IMR-90 (cell line): ENCODE results near the gene SLC23A2. TPM values are rescaled to one million over a fixed set of nuclear protein-coding genes. Genes with fewer than 3 reads are reported as not detected.

Experiments used
- ATAC-seq: fragments of 200-7000 bp; cut with Tn5 transposase; 2 replicates; pipeline ENCODE4 v1.9.1; 2020; ENCODE audit warnings: low read depth, mild to moderate bottlenecking, moderate library complexity
- BruUV-seq: library from RNA; stranded (reverse); fragments of 400-500 nt; replicated peaks from 2 replicates; lab custom pipeline; 2021; lab: Mats Ljungman, UMichigan
- CTCF ChIA-PET: fragments of 300-600 bp; formaldehyde crosslinking; extraction: SDS; loops from one replicate; lab custom pipeline; 2021; ENCODE audit warnings: antibody characterized with exemption; lab: Yijun Ruan, JAX
- POLR2A ChIA-PET: fragments of 300-600 bp; sonication (Branson Sonifier 250); formaldehyde crosslinking; loops from one replicate; lab custom pipeline; 2022; ENCODE audit warnings: antibody characterized with exemption; ENCODE audit not compliant: unreplicated experiment; lab: Charles Lee
- DNase-seq: peaks from one replicate; pipeline ENCODE4 v3.0.0; 2013
- H2AFZ ChIP-seq: replicated peaks from 2 replicates; pipeline ENCODE3; 2013; ENCODE audit warnings: low read length, mild to moderate bottlenecking; ENCODE audit not compliant: poor library complexity
- H2AK5ac ChIP-seq: 2 replicates; pipeline ENCODE4 v1.6.1; 2013; ENCODE audit warnings: low read depth, low read length, inconsistent platforms
- H2AK9ac ChIP-seq: replicated peaks from 2 replicates; pipeline ENCODE3; 2013; ENCODE audit warnings: mild to moderate bottlenecking, low read depth, low read length, moderate library complexity; ENCODE audit not compliant: poor library complexity
- H2BK120ac ChIP-seq: 2 replicates; pipeline ENCODE4 v1.6.1; 2013; ENCODE audit warnings: low read depth, low read length, inconsistent platforms
- H2BK15ac ChIP-seq: 3 replicates; pipeline ENCODE4 v1.6.1; 2013; ENCODE audit warnings: low read depth, low read length, inconsistent platforms
- H2BK20ac ChIP-seq: 2 replicates; pipeline ENCODE4 v1.6.1; 2013; ENCODE audit warnings: low read depth, mild to moderate bottlenecking, inconsistent platforms, low read length, moderate library complexity
- H2BK5ac ChIP-seq: 2 replicates; pipeline ENCODE4 v1.6.1; 2013; ENCODE audit warnings: mild to moderate bottlenecking, low read depth, low read length, inconsistent platforms; ENCODE audit not compliant: poor library complexity, severe bottlenecking
- H3K14ac ChIP-seq: replicated peaks from 2 replicates; pipeline ENCODE4 v1.6.1; 2013; ENCODE audit warnings: low read depth, low read length, inconsistent platforms
- H3K18ac ChIP-seq: 2 replicates; pipeline ENCODE4 v1.6.1; 2013; ENCODE audit warnings: low read depth, low read length, control low read depth
- H3K23ac ChIP-seq: 2 replicates; pipeline ENCODE4 v1.6.1; 2013; ENCODE audit warnings: low read depth, low read length, inconsistent platforms
- H3K27ac ChIP-seq: 2 replicates; pipeline ENCODE4 v1.5.1; 2013; ENCODE audit warnings: mild to moderate bottlenecking, control low read depth, low read length; ENCODE audit not compliant: insufficient read depth
- H3K27me3 ChIP-seq: 2 replicates; pipeline ENCODE4 v1.6.1; 2013; ENCODE audit warnings: low read length; ENCODE audit not compliant: control insufficient read depth, insufficient read depth
- H3K36me3 ChIP-seq: 2 replicates; pipeline ENCODE4 v1.6.1; 2013; ENCODE audit warnings: low read length, mixed read lengths; ENCODE audit not compliant: control insufficient read depth, insufficient read depth
- H3K4ac ChIP-seq: 2 replicates; pipeline ENCODE4 v1.6.1; 2013; ENCODE audit warnings: low read depth, low read length, inconsistent platforms
- H3K4me1 ChIP-seq: 2 replicates; pipeline ENCODE4 v1.6.1; 2013; ENCODE audit warnings: low read length, mixed read lengths; ENCODE audit not compliant: control insufficient read depth, insufficient read depth
- H3K4me2 ChIP-seq: 2 replicates; pipeline ENCODE4 v1.6.1; 2013; ENCODE audit warnings: low read depth, mild to moderate bottlenecking, control low read depth, low read length, moderate library complexity
- H3K4me3 ChIP-seq: 2 replicates; pipeline ENCODE4 v1.5.1; 2013; ENCODE audit warnings: low read depth, mild to moderate bottlenecking, control low read depth, low read length, moderate library complexity; ENCODE audit not compliant: insufficient read depth
- H3K56ac ChIP-seq: 2 replicates; pipeline ENCODE4 v1.6.1; 2013; ENCODE audit warnings: low read length, inconsistent platforms; ENCODE audit not compliant: insufficient read depth; ENCODE audit errors: extremely low read depth
- H3K79me1 ChIP-seq, 2 experiments: 2 replicates each; pipeline ENCODE4 v1.6.1; 2013; ENCODE audit warnings: low read length in 2 of 2, inconsistent platforms in 1 of 2, low read depth in 1 of 2
- H3K9ac ChIP-seq: 2 replicates; pipeline ENCODE4 v1.6.1; 2013; ENCODE audit warnings: low read depth, low read length, control low read depth
- H3K9me1 ChIP-seq: 2 replicates; pipeline ENCODE4 v1.6.1; 2013; ENCODE audit warnings: low read length, inconsistent platforms; ENCODE audit not compliant: insufficient read depth
- H3K9me3 ChIP-seq: 2 replicates; pipeline ENCODE4 v1.6.1; 2013; ENCODE audit warnings: low read length; ENCODE audit not compliant: control insufficient read depth, insufficient read depth
- H4K20me1 ChIP-seq: 2 replicates; pipeline ENCODE4 v1.6.1; 2013; ENCODE audit warnings: low read length, inconsistent platforms; ENCODE audit not compliant: insufficient read depth
- H4K5ac ChIP-seq: 2 replicates; pipeline ENCODE4 v1.6.1; 2013; ENCODE audit warnings: mild to moderate bottlenecking, low read depth, low read length, control low read depth
- H4K8ac ChIP-seq, 2 experiments: 2 replicates each; pipeline ENCODE4 v1.6.1; 2013; ENCODE audit warnings: low read depth in 2 of 2, low read length in 2 of 2, control low read depth in 1 of 2, inconsistent platforms in 1 of 2
- H4K91ac ChIP-seq: 2 replicates; pipeline ENCODE4 v1.6.1; 2013; ENCODE audit warnings: low read depth, low read length, inconsistent platforms; ENCODE audit not compliant: insufficient read depth
- ELK1 ChIP-seq: fragments of 150-350 bp; IDR thresholded peaks from 2 replicates; pipeline ENCODE4 v1.6.1; 2016; ENCODE audit warnings: low read depth, mild to moderate bottlenecking, low read length, moderate library complexity, borderline replicate concordance
- FOS ChIP-seq: fragments of 150-350 bp; IDR thresholded peaks from 2 replicates; pipeline ENCODE4 v1.6.1; 2016; ENCODE audit warnings: low read depth, low read length
- RCOR1 ChIP-seq: IDR thresholded peaks from 2 replicates; pipeline ENCODE4 v1.6.1; 2012; ENCODE audit warnings: mild to moderate bottlenecking, low read length, improper control_type of control experiment; ENCODE audit not compliant: insufficient replicate concordance
- RFX5 ChIP-seq: IDR thresholded peaks from 2 replicates; pipeline ENCODE4 v1.8.0; 2012; ENCODE audit warnings: low read depth, mild to moderate bottlenecking, low read length, moderate library complexity
- WGBS, 2 experiments: methylation state at CpG; one replicate each; pipeline versions ENCODE4 v1.1.5 to v1.1.7; 2013; ENCODE audit warnings: missing lambda C conversion rate in 2 of 2; ENCODE audit not compliant: insufficient read length in 1 of 2; ENCODE audit errors: extremely low coverage in 2 of 2; 5-methylcytosine and 5-hydroxymethylcytosine counted together
- dilution Hi-C: fragments of 300-500 bp; cut with HindIII; formaldehyde crosslinking; loops from one replicate; pipeline ENCODE4 v1.14.3; 2018; ENCODE audit warnings: low sequenced_read_pairs; ENCODE audit not compliant: unreplicated experiment
- in situ Hi-C: fragments of 300-500 bp; cut with MboI; formaldehyde crosslinking; loops from 3 replicates; pipeline ENCODE4 v1.14.3; 2019; ENCODE audit warnings: low sequenced_read_pairs, inconsistent platforms, mixed read lengths
- intact Hi-C: fragments of 100-400 bp; cut with micrococcal nuclease; formaldehyde crosslinking; loops from 2 replicates; pipeline ENCODE4 v1.10.0; 2022
- polyA plus RNA-seq, 3 experiments: library from polyadenylated mRNA; depleted of rRNA; stranded (reverse); fragments of >200 nt; gene quantifications; 2 replicates each; pipeline ENCODE4 v1.2.3, GENCODE V29; 2012; ENCODE audit warnings: low replicate concordance in 1 of 3
- total RNA-seq: library from RNA; depleted of rRNA; stranded (reverse); fragments of >200 nt; gene quantifications from 2 replicates; pipeline ENCODE4 v1.2.3, GENCODE V29; 2012

Gene SLC23A2
- total and polyA plus RNA-seq, 2 of the 4 experiments (the other 2 are of a cell fraction) = 10.2 to 14.4 TPM

- no peak overlapping the region for H2BK120ac ChIP-seq
- no peaks in the 10 kb centered on the region for H3K27me3 ChIP-seq
- H2BK15ac ChIP-seq = no peak overlapping the region
- no peak overlapping the region for H2BK5ac ChIP-seq
- H3K79me1 ChIP-seq = no peaks in the 10 kb centered on the region
- no TSS peak for BruUV-seq
- H3K9me1 ChIP-seq = peaks cover 8% of the 10 kb centered on the region; the same call in 1 of the 2 replicates
- H4K20me1 ChIP-seq = no peaks in the 10 kb centered on the region
- 93% methylated on average over 6 of the region's 12 CpGs; no CpG with 5 or more reads in 1 of the 2 experiments for WGBS, 2 experiments
- no peak overlapping the region for H2AFZ ChIP-seq
- in situ Hi-C loops = no loop called here
- no peak for TF ChIP-seq FOS
- no peak for TF ChIP-seq ELK1
- TF ChIP-seq RCOR1 = no peak
- TF ChIP-seq RFX5 = no peak
- no peak overlapping the region for H3K4ac ChIP-seq
- H3K9ac ChIP-seq = no peak overlapping the region
- POLR2A ChIA-PET = no interaction called here
- no peaks in the 10 kb centered on the region for H3K9me3 ChIP-seq
- DNase-seq (no peak), ATAC-seq (no peak)
- intact Hi-C loops = no loop called here
- no peak overlapping the region for H4K8ac ChIP-seq
- no peak overlapping the region for H2BK20ac ChIP-seq
- no peak overlapping the region for H3K14ac ChIP-seq
- H3K36me3 ChIP-seq = peaks cover 39% of the 10 kb centered on the region
- H3K27ac ChIP-seq = no peak overlapping the region
- no peak overlapping the region for H3K56ac ChIP-seq
- H3K4me3 ChIP-seq = no peak overlapping the region
- no peak overlapping the region for H4K91ac ChIP-seq
- no peak overlapping the region for H3K4me2 ChIP-seq
- CTCF ChIA-PET = no interaction called here
- H3K18ac ChIP-seq = no peak overlapping the region
- no peak overlapping the region for H2AK5ac ChIP-seq
- H4K5ac ChIP-seq = no peak overlapping the region
- H3K23ac ChIP-seq = no peak overlapping the region
- no peaks in the 10 kb centered on the region for H3K4me1 ChIP-seq
- dilution Hi-C loops = no loop called here
- no peak overlapping the region for H2AK9ac ChIP-seq
Measured at GRCh38 chr20:4855097-4855496, 146.2 kb downstream of the SLC23A2 start.
